H1 (cell line): ENCODE results near the gene HELZ2. TPM values are rescaled to one million over a fixed set of nuclear protein-coding genes. Genes with fewer than 3 reads are reported as not detected.

ENCODE experiments used
- CTCF ChIA-PET: fragments of 300-600 bp; sonication (Branson Sonifier 250); formaldehyde crosslinking; loops from one replicate; lab custom pipeline; 2021; ENCODE audit not compliant: partially characterized antibody; lab: Charles Lee
- POLR2A ChIA-PET: fragments of 300-600 bp; sonication (Branson Sonifier 250); formaldehyde crosslinking; loops from one replicate; lab custom pipeline; 2021; ENCODE audit warnings: inconsistent platforms; ENCODE audit not compliant: partially characterized antibody; lab: Charles Lee
- DNase-seq, 2 experiments: peaks; one replicate each; pipeline versions ENCODE4 v3.0.0 to v3.0.0-alpha.2; 2010 to 2022; ENCODE audit warnings: low spot score in 2 of 2, low read depth in 1 of 2, mixed read lengths in 1 of 2
- FAIRE-seq: peaks from 2 replicates; lab custom pipeline; 2011; peaks lifted over from hg19 to GRCh38; lab: Jason Lieb, UNC
- H2AFZ ChIP-seq: 2 replicates; pipeline ENCODE4 v1.8.1; 2012; ENCODE audit warnings: low read length, inconsistent platforms
- H2AK5ac ChIP-seq: 2 replicates; pipeline ENCODE4 v1.6.1; 2013; ENCODE audit warnings: low read depth, low read length
- H2BK120ac ChIP-seq: replicated peaks from 2 replicates; pipeline ENCODE3; 2013; ENCODE audit warnings: low read depth, low read length, inconsistent platforms
- H2BK12ac ChIP-seq: 2 replicates; pipeline ENCODE4 v1.6.1; 2013; ENCODE audit warnings: low read depth, low read length
- H2BK15ac ChIP-seq: 2 replicates; pipeline ENCODE4 v1.6.1; 2013; ENCODE audit warnings: low read length
- H2BK20ac ChIP-seq: 2 replicates; pipeline ENCODE4 v1.6.1; 2013; ENCODE audit warnings: low read length
- H2BK5ac ChIP-seq: 2 replicates; pipeline ENCODE4 v1.6.1; 2013; ENCODE audit warnings: low read depth, low read length
- H3K14ac ChIP-seq: 2 replicates; pipeline ENCODE4 v1.6.1; 2013; ENCODE audit warnings: inconsistent platforms; ENCODE audit not compliant: insufficient read length
- H3K18ac ChIP-seq: 2 replicates; pipeline ENCODE4 v1.6.1; 2013; ENCODE audit warnings: low read length; ENCODE audit errors: extremely low read depth
- H3K23ac ChIP-seq: 2 replicates; pipeline ENCODE4 v1.6.1; 2013; ENCODE audit warnings: inconsistent platforms; ENCODE audit not compliant: insufficient read length
- H3K23me2 ChIP-seq: 2 replicates; pipeline ENCODE4 v1.6.1; 2013; ENCODE audit warnings: low read depth, low read length
- H3K27ac ChIP-seq: 2 replicates; pipeline ENCODE4 v1.6.1; 2011; ENCODE audit warnings: low read depth, low read length, inconsistent platforms
- H3K27me3 ChIP-seq, 4 experiments: replicated peaks in 1 of 4; 1 replicate in 1 of 4; 2 replicates in 3 of 4; pipeline versions ENCODE4 v1.6.1 to v1.8.1; 2011 to 2013; ENCODE audit warnings: low read length in 3 of 4, mild to moderate bottlenecking in 3 of 4, inconsistent platforms in 2 of 4, mixed read lengths in 2 of 4, moderate library complexity in 1 of 4; ENCODE audit not compliant: control insufficient read depth in 3 of 4, insufficient read depth in 3 of 4; ENCODE audit errors: extremely low read depth in 1 of 4
- H3K36me3 ChIP-seq, 4 experiments: 2 replicates each; pipeline versions ENCODE4 v1.6.1 to v1.8.1; 2011 to 2013; ENCODE audit warnings: mild to moderate bottlenecking in 4 of 4, low read length in 3 of 4, moderate library complexity in 2 of 4, control low read depth in 1 of 4, inconsistent platforms in 1 of 4; ENCODE audit not compliant: insufficient read depth in 4 of 4, control insufficient read depth in 2 of 4
- H3K4ac ChIP-seq: replicated peaks from 2 replicates; pipeline ENCODE3; 2013; ENCODE audit warnings: low read length, low read depth, mixed read lengths, inconsistent platforms; ENCODE audit not compliant: insufficient read length
- H3K4me1 ChIP-seq, 4 experiments: replicated peaks in 1 of 4; 1 replicate in 1 of 4; 2 replicates in 3 of 4; pipeline versions ENCODE4 v1.6.1 to v1.8.1; 2011 to 2013; ENCODE audit warnings: low read length in 3 of 4, inconsistent platforms in 2 of 4, mixed read lengths in 1 of 4; ENCODE audit not compliant: insufficient read depth in 4 of 4, control insufficient read depth in 3 of 4
- H3K4me2 ChIP-seq, 2 experiments: 2 replicates each; pipeline versions ENCODE4 v1.6.1 to v1.8.1; 2011 to 2013; ENCODE audit warnings: low read depth in 2 of 2, low read length in 2 of 2, control low read depth in 1 of 2, inconsistent platforms in 1 of 2, mild to moderate bottlenecking in 1 of 2; ENCODE audit not compliant: insufficient read depth in 1 of 2
- H3K4me3 ChIP-seq, 4 experiments: fragments of 200-600, 300-600 bp in 1 of 4; sonication (generic), shearing (Covaris generic), sonication (Bioruptor Twin) in 1 of 4; 2 replicates each; pipeline versions ENCODE4 v1.5.1 to v1.8.1; 2011 to 2016; ENCODE audit warnings: low read length in 4 of 4, low read depth in 3 of 4, control low read depth in 2 of 4, inconsistent platforms in 2 of 4, mild to moderate bottlenecking in 2 of 4, mixed read lengths in 1 of 4, moderate library complexity in 1 of 4; ENCODE audit not compliant: insufficient read depth in 2 of 4; ENCODE audit errors: extremely low read depth in 1 of 4
- H3K56ac ChIP-seq: replicated peaks from 2 replicates; pipeline ENCODE3; 2013; ENCODE audit warnings: low read depth, mild to moderate bottlenecking, mixed read lengths, low read length, inconsistent platforms; ENCODE audit not compliant: insufficient read length
- H3K79me1 ChIP-seq: 2 replicates; pipeline ENCODE4 v1.6.1; 2013; ENCODE audit warnings: low read depth, low read length, control low read depth
- H3K79me2 ChIP-seq, 2 experiments: 2 replicates each; pipeline versions ENCODE4 v1.6.1 to v1.8.1; 2012 to 2013; ENCODE audit warnings: low read length in 2 of 2, mild to moderate bottlenecking in 2 of 2, inconsistent platforms in 1 of 2; ENCODE audit not compliant: insufficient read depth in 2 of 2, control insufficient read depth in 1 of 2
- H3K9ac ChIP-seq, 4 experiments: replicated peaks in 1 of 4; 1 replicate in 1 of 4; 2 replicates in 3 of 4; pipeline versions ENCODE4 v1.6.1 to v1.8.1; 2011 to 2013; ENCODE audit warnings: low read depth in 3 of 4, low read length in 3 of 4, control low read depth in 2 of 4, mild to moderate bottlenecking in 2 of 4, moderate library complexity in 2 of 4, inconsistent platforms in 1 of 4; ENCODE audit errors: extremely low read depth in 1 of 4
- H3K9me3 ChIP-seq, 2 experiments: 2 replicates each; pipeline versions ENCODE4 v1.6.1 to v1.8.1; 2012 to 2013; ENCODE audit warnings: mild to moderate bottlenecking in 2 of 2, moderate library complexity in 2 of 2, control low read depth in 1 of 2, inconsistent platforms in 1 of 2, low read depth in 1 of 2, low read length in 1 of 2, mixed read lengths in 1 of 2; ENCODE audit not compliant: insufficient read depth in 2 of 2
- H4K20me1 ChIP-seq, 2 experiments: replicated peaks in 1 of 2; 2 replicates each; pipeline versions ENCODE3 to v1.8.1; 2011 to 2013; ENCODE audit warnings: inconsistent platforms in 2 of 2, low read length in 2 of 2, mild to moderate bottlenecking in 1 of 2; ENCODE audit not compliant: insufficient read depth in 2 of 2, control insufficient read depth in 1 of 2
- H4K5ac ChIP-seq: 2 replicates; pipeline ENCODE4 v1.6.1; 2013; ENCODE audit warnings: low read length, low read depth, mixed read lengths, inconsistent platforms; ENCODE audit not compliant: insufficient read length
- H4K8ac ChIP-seq: 2 replicates; pipeline ENCODE4 v1.8.0; 2013; ENCODE audit warnings: mild to moderate bottlenecking, moderate library complexity, low read length, inconsistent platforms; ENCODE audit not compliant: insufficient read depth; ENCODE audit errors: extremely low read depth
- H4K91ac ChIP-seq: replicated peaks from 2 replicates; pipeline ENCODE3; 2013; ENCODE audit warnings: low read length, mixed read lengths, inconsistent platforms; ENCODE audit not compliant: insufficient read length
- POU5F1 ChIP-seq: IDR thresholded peaks from 2 replicates; pipeline ENCODE4 v1.6.1; 2011; ENCODE audit warnings: low read depth, mild to moderate bottlenecking, low read length, moderate library complexity
- SRF ChIP-seq: IDR thresholded peaks from 2 replicates; pipeline ENCODE4 v1.6.1; 2011; ENCODE audit warnings: mild to moderate bottlenecking, low read depth, low read length, moderate library complexity
- WGBS, 2 experiments: shearing (Covaris generic) in 1 of 2; methylation state at CpG; one replicate each; pipeline versions ENCODE4 v1.1.6 to v1.1.7; 2013 to 2015; ENCODE audit warnings: low lambda C conversion rate in 2 of 2, mixed read lengths in 2 of 2, inconsistent platforms in 1 of 2, low coverage in 1 of 2, missing lambda C conversion rate in 1 of 2; ENCODE audit not compliant: insufficient replicate concordance in 2 of 2, insufficient coverage in 1 of 2, insufficient read length in 1 of 2; ENCODE audit errors: extremely low coverage in 1 of 2, missing lambda C conversion rate in 1 of 2; 5-methylcytosine and 5-hydroxymethylcytosine counted together
- polyA plus RNA-seq, 7 experiments: library from polyadenylated mRNA; depleted of rRNA in 3 of 7; stranded (reverse) in 5 of 7; unstranded in 2 of 7; fragments of >200 nt in 5 of 7; fragments of 200-250 nt in 2 of 7; gene quantifications; 1 replicate in 5 of 7; 2 replicates in 1 of 7; 4 replicates in 1 of 7; pipeline versions ENCODE4 v1.2.1 to v1.2.3, GENCODE V29; 2011 to 2013; ENCODE audit warnings: missing spikeins in 2 of 7, mixed read lengths in 2 of 7
- total RNA-seq: library from RNA; stranded (reverse); fragmentation: NEBNext Ultra II Directional; extraction: Animal tissue kit (Norgen Biotek cat#: 25700); gene quantifications from 2 replicates; pipeline ENCODE4 v1.2.1, GENCODE V29; 2021

The HELZ2 gene
- total and polyA plus RNA-seq, 2 of the 8 experiments (the other 6 are each of a cell fraction or from before 2014, with no cell fraction given), result 7.9 to 17.5 TPM

- Histone ChIP-seq H2AK5ac (no peak overlapping the region), H3K79me1 (no peaks in the 10 kb centered on the region; the same call in 1 of the 2 replicates), H4K20me1 (peaks cover 0 to 3% of the 10 kb centered on the region in 2 experiments), H2BK5ac (peak overlapping the region; percentile 44; the same call in 1 of the 2 replicates), H3K18ac (no peak overlapping the region; the same call in 1 of the 2 replicates), H2AFZ (no peak overlapping the region), H2BK12ac (peak overlapping the region; percentile 75; the same call in 1 of the 2 replicates), H3K14ac (no peak overlapping the region), H3K23ac (no peak overlapping the region), H3K23me2 (peaks cover 3% of the 10 kb centered on the region; the same call in 1 of the 2 replicates), H4K8ac (no peak overlapping the region; the same call in none of the 2 replicates), H3K79me2 (no peaks in the 10 kb centered on the region), H2BK20ac (no peak overlapping the region), H3K56ac (no peak overlapping the region), H3K4me1 (peaks cover 0 to 23% (median 3%) of the 10 kb centered on the region in 4 experiments; a peak in 5 of 7 replicates), H3K4ac (no peak overlapping the region), H2BK120ac (no peak overlapping the region), H3K27ac (no peak overlapping the region), H3K9ac (no peak overlapping the region; a peak in 1 of 7 replicates), H3K36me3 (no peaks in the 10 kb centered on the region), H4K91ac (no peak overlapping the region), H2BK15ac (no peak overlapping the region), H3K4me2 (no peak overlapping the region), H3K4me3 (no peak overlapping the region), H4K5ac (no peak overlapping the region), H3K9me3 (no peaks in the 10 kb centered on the region), H3K27me3 (no peaks in the 10 kb centered on the region)
- no peak for FAIRE-seq
- no peak for DNase-seq
- ChIA-PET POLR2A (interaction anchor here (0.6 to 3.7 kb wide), 10 partner anchors 9 to 1420 kb away, joined by 3 to 26 read pairs (median 3); partner anchors contain the start of genes PPDPF and STMN3), CTCF (interaction anchor here (0.6 to 4.8 kb wide), 24 partner anchors 10 to 265 kb away, joined by 3 to 23 read pairs (median 6); partner anchors contain the start of genes FNDC11, HELZ2, LIME1 and SRMS)
- 88% methylated on average over 34 of the region's 35 CpGs; no CpG with 5 or more reads in 1 of the 2 experiments for WGBS, 2 experiments
- TF ChIP-seq SRF (no peak), POU5F1 (no peak)
Measured at GRCh38 chr20:63536241-63536977, 37.6 kb downstream of the HELZ2 start.
